AG10803 (cell line): Measurements from ENCODE around the gene COG8.
"Not testable (repeated sequence)": the region's sequence is repeated elsewhere in the genome, so short reads cannot be mapped to it uniquely, and the experiment has no call there.

Experiments used
- DNase-seq: peaks from one replicate; pipeline ENCODE4 v3.0.0; 2010; ENCODE audit warnings: low read depth
- H3K4me3 ChIP-seq: 2 replicates; pipeline ENCODE4 v1.5.1; 2011; ENCODE audit warnings: mild to moderate bottlenecking, low read length, control low read depth
- TF ChIP-seq, protein P1 (sequence below): conservative IDR thresholded peaks from 2 replicates; pipeline ENCODE4 v1.5.1; 2011; ENCODE audit warnings: mild to moderate bottlenecking, low read length, control low read depth, inconsistent platforms

COG8 gene

DNA sequence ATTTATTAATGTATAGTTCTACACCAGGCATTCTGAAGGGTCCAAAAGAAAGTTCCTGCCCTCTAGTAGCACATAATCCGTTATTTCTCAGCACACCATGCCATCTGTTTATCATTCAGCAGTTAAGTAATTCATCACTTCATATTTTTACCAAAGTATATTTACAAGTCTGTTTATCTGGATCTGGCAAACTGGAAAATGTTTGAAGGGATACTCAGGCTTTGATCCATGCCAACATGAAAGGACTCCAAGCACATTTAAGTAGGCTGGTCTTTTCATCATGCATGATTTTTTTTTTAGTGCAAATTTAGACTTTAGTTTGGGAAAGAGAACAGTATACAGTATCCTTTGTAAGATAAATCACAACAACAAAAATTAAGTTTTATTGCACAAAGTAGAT lies 32.3 kb downstream of the COG8 start:
- H3K4me3 ChIP-seq: no peak overlapping the region
- DNase-seq: no peak
- TF ChIP-seq, protein P1, sequence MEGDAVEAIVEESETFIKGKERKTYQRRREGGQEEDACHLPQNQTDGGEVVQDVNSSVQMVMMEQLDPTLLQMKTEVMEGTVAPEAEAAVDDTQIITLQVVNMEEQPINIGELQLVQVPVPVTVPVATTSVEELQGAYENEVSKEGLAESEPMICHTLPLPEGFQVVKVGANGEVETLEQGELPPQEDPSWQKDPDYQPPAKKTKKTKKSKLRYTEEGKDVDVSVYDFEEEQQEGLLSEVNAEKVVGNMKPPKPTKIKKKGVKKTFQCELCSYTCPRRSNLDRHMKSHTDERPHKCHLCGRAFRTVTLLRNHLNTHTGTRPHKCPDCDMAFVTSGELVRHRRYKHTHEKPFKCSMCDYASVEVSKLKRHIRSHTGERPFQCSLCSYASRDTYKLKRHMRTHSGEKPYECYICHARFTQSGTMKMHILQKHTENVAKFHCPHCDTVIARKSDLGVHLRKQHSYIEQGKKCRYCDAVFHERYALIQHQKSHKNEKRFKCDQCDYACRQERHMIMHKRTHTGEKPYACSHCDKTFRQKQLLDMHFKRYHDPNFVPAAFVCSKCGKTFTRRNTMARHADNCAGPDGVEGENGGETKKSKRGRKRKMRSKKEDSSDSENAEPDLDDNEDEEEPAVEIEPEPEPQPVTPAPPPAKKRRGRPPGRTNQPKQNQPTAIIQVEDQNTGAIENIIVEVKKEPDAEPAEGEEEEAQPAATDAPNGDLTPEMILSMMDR: no peak

DNA sequence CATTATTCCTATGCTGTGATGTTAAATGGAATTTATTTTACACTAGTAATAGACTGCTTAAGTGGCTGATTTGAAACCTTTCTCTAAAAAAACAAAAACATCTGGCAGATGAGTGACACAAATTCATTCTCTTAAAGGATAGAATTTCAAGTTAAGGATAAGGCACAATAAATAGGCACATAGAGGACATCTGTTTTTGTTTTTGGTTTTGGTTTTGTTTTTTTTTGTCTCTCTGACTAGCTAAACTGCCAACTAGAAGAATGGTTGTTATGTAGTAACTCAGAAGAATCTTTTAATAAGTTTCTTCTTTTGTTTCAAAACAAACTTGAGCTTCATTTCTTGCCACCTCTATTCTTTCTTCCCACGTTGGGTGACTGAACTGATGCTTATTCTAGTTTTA lies 33.3 kb downstream of the COG8 start:
- TF ChIP-seq, protein P1: no peak
- peak; percentile 64 for DNase-seq
- no peak overlapping the region for H3K4me3 ChIP-seq

DNA sequence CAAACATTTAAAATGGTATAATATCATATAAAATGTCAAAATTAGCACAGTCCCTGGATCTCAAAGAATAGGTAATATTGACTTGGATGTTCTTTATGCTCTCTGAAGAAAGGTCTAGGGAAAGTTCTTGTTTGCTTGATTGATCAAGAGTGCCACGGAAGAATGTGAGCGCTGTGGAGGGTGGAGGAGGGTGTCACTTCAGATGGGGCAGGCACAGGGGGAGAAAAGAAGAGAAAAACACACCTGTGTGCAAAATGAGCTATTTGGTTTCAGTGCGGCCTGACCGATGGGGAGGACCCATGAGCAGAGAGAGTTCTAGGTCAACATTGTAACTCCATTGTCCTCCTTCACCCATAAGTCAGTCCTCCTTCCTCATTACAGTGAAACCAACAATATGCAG lies 37.1 kb downstream of the COG8 start:
- TF ChIP-seq, protein P1: no peak
- no peak overlapping the region for H3K4me3 ChIP-seq
- no peak for DNase-seq

DNA sequence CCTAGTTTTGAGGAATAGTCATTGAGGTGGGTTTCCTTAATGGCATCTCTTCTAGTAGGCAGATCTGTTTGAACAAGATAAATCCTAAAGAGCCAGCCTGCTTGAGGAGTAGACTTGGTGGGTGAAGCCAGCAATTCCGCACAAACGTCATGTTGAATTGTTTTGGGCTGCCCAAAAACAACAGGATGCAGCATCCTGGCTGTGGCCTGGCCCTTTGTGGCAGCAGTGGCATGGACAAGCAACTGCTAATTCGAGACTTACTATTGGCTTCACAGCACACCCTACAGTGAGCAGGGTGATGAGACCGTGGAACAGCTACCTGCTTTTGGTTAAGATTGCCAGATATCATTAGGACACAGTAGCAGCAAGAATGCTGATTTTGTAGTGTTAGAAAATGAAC lies 37.5 kb downstream of the COG8 start:
- TF ChIP-seq, protein P1: no peak
- DNase-seq: no peak

DNA sequence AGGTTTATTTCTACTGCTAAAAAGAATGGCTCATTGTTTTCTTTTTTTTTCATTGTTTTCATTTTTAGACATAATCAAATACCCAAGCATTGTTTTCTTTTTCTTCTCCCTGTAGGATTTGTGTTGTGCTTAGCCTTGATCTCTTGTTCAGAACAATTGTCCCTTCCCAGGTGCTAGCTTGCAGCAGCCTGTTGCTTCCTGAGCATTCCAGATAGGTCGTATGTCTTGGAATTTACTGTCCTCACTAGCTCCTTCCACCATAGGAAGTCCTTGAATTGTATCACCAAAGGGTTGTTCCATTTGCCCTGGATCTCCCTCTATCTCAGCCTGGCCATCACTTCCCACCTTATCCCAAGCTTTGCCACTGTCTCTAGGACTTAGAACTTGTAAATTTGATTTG lies 38.2 kb downstream of the COG8 start:
- no peak for DNase-seq
- TF ChIP-seq, protein P1: no peak

More for the DNA sequence above, 37.5 kb downstream of the COG8 start:
- no peak overlapping the region for H3K4me3 ChIP-seq

DNA sequence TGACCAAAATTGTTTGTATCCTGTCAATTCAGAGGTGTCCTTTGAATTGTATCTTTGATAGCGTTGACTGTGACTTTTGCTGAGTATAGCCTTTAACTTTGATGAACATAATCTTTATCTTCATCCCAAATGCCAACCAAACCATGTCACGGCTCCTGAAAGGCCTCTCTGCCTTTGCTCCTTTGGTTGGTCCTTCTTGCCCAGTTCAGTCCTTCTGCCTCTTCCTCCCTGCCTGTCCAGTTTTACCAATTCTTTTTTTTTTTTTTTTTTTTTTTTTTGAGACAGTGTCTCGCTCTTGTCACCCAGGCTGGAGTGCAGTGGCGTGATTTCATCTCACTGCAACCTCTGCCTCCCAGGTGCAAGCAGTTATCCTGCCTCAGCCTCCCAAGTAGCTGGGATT lies 41.1 kb downstream of the COG8 start:
- TF ChIP-seq, protein P1: no peak
- DNase-seq: no peak
- H3K4me3 ChIP-seq: no peak overlapping the region

More for the DNA sequence above, 38.2 kb downstream of the COG8 start:
- H3K4me3 ChIP-seq: no peak overlapping the region

DNA sequence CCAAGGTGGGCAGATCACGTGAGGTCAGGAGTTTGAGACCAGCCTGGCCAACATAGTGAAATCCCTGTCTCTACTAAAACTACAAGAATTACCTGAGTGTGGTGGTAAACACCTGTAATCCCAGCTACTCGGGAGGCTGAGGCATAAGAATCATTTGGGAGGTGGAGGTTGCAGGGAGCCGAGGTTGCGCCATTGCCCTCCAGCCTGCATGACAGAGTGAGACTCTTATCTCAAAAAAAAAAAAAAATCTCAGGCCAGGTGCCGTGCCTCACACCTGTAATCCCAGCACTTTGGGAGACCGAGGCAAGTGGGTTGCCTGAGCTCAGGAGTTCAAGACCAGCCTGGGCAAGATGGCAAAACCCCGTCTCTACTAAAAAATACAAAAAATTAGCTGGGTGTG lies 42.6 kb downstream of the COG8 start:
- not testable (repeated sequence) for DNase-seq

DNA sequence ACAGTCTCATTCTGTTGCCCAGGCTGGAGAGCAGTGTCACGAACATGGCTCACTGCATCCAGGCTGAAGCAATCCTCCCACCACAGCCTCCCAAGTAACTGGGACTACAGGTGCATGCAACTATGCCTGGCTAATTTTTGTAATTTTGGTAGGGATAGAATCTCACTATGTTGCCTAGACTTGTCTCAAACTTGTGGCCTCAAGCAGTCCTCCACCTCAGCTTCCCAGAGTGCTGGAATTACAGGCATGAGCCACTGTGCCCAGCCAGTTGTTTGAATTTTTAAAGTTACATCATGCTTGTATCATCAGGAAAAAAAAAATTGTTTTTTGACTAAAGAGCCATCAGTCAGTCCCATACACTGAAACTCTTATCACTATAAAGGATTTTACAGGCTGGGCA lies 45.3 kb downstream of the COG8 start:
- no peak overlapping the region for H3K4me3 ChIP-seq
- DNase-seq: peak; percentile 42
- TF ChIP-seq, protein P1: no peak

More for the DNA sequence above, 42.6 kb downstream of the COG8 start:
- not testable (repeated sequence) for H3K4me3 ChIP-seq
